ENCODE results near the gene WASHC3. TPM values are rescaled to one million over a fixed set of nuclear protein-coding genes. Genes with fewer than 3 reads are reported as not detected.

The WASHC3 gene, protein sequence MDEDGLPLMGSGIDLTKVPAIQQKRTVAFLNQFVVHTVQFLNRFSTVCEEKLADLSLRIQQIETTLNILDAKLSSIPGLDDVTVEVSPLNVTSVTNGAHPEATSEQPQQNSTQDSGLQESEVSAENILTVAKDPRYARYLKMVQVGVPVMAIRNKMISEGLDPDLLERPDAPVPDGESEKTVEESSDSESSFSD
- 10 to 100 TPM; 82.8 to 96.2 (median 89.2) TPM for total RNA-seq

GRCh38 chr12:102061560-102062418, at the start of gene WASHC3:
Gene WASHC3, minus strand, starts transcription at chr12:102061991. Its CDS starts 29 bp downstream, at chr12:102061962.
- DNase-seq = peak; percentile 96
- 1 to 3% methylated on average over 41 to 43 of the region's 44 CpGs for WGBS, 2 donors
- intact Hi-C loops (cut with DNase I) = no loop called here

DNA sequence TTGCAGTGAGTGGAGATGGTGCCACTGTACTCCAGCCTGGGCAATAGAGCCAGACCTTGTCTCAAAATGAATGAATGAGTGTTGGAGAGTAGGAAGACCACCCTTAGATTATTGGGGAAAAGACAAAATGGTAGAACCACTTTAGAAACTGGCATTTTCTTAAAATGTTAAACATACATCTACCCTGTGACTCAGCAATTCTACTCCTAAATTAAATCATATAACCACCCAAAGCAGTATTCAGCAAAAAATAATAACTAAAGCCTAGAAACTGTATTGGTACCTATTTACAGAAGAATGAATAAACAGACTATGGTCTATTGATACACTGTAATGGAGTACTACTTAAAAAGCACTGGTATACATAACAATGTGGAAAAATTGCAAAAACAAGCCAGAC, 49.0 kb upstream of the WASHC3 start:
- peaks cover 6 to 15% of the 10 kb centered on the region in 2 donors for H3K36me3 ChIP-seq
- DNase-seq = no peak
- H3K27ac ChIP-seq = no peak overlapping the region
- no peak overlapping the region for H3K4me3 ChIP-seq (replicated peaks in 1 of 3)
- H3K27me3 ChIP-seq = no peaks in the 10 kb centered on the region
- H3K9me3 ChIP-seq = no peaks in the 10 kb centered on the region
- H3K4me1 ChIP-seq = no peaks in the 10 kb centered on the region
- TF ChIP-seq CTCF (IDR thresholded peaks at IDR 0.05) = no peak
- intact Hi-C loops (cut with DNase I) = no loop called here

More at GRCh38 chr12:102061560-102062418, at the start of gene WASHC3:
- peak within 1 kb of the TSS; percentile 16 to 86 (median 85) for H3K4me3 ChIP-seq (replicated peaks in 1 of 3)
- TF ChIP-seq POLR2A (IDR thresholded peaks at IDR 0.05) = peak in 1 of 2 donors; percentile 73
- no peak for TF ChIP-seq CTCF (IDR thresholded peaks at IDR 0.05)
- H3K9me3 ChIP-seq = no peaks in the 10 kb centered on the region
- H3K27ac ChIP-seq = peak within 1 kb of the TSS; percentile 27 to 77 (median 54)
- no peaks in the 10 kb centered on the region for H3K4me1 ChIP-seq
- H3K27me3 ChIP-seq = no peaks in the 10 kb centered on the region
- H3K36me3 ChIP-seq = no peaks in the 10 kb centered on the region

DNA sequence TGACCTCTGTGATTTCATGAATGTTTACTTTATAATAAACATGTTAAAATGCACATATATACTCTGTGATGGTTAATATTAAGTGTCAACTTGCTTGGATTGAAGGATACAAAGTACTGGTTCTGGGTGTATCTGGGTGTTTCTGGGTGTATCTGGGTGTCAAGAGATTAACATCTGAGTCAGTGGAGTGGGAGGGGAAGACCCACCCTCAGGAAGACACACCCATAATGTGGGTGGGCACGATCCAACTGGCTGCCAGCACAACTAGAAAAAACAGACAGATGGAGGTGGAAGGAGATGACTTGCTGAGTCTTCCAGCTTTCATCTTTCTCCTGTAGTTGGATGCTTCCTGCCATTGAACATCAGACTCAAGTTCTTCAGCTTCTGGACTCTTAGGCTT, 46.2 kb upstream of the WASHC3 start:
- H3K36me3 ChIP-seq = peaks cover 6 to 11% of the 10 kb centered on the region in 2 donors

DNA sequence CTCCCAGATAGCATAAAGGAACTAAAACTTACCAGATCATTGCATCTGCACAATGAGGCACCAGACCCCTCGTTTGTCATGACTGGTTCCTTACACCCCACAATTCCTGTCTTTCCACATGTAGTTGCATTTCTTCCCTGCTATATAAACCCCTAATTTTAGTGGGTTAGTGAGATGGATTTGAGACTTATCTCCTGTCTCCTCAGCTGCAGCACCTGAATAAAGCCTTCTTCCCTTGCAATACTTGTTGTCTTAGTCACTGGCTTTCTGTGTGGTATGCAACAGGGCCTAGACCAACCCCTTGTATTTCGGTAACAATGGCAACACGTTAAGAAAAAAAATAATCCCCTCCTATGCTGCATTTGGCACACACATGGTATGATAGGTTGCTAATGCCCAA, 45.1 kb upstream of the WASHC3 start:
- no peaks in the 10 kb centered on the region for H3K4me1 ChIP-seq
- no peaks in the 10 kb centered on the region for H3K9me3 ChIP-seq
- H3K36me3 ChIP-seq = peaks cover 6 to 11% of the 10 kb centered on the region in 2 donors
- WGBS, 2 donors = 96 to 98% methylated on average over 3 of the region's 3 CpGs
- no peak overlapping the region for H3K27ac ChIP-seq
- H3K27me3 ChIP-seq = no peaks in the 10 kb centered on the region
- intact Hi-C loops (cut with DNase I) = no loop called here
- TF ChIP-seq POLR2A (IDR thresholded peaks at IDR 0.05) = no peak
- no peak for TF ChIP-seq CTCF (IDR thresholded peaks at IDR 0.05)
- no peak overlapping the region for H3K4me3 ChIP-seq (replicated peaks in 1 of 3)
- DNase-seq = no peak

More for the DNA sequence above, 46.2 kb upstream of the WASHC3 start:
- Histone ChIP-seq H3K27ac (no peak overlapping the region), H3K27me3 (no peaks in the 10 kb centered on the region), H3K4me1 (no peaks in the 10 kb centered on the region), H3K4me3 (replicated peaks in 1 of 3) (no peak overlapping the region), H3K9me3 (no peaks in the 10 kb centered on the region)
- no peak for DNase-seq
- intact Hi-C loops (cut with DNase I) = no loop called here
- 67 to 92% methylated on average over 1 of the region's 1 CpG for WGBS, 2 donors
- TF ChIP-seq POLR2A (IDR thresholded peaks at IDR 0.05) (no peak), CTCF (IDR thresholded peaks at IDR 0.05) (no peak)

DNA sequence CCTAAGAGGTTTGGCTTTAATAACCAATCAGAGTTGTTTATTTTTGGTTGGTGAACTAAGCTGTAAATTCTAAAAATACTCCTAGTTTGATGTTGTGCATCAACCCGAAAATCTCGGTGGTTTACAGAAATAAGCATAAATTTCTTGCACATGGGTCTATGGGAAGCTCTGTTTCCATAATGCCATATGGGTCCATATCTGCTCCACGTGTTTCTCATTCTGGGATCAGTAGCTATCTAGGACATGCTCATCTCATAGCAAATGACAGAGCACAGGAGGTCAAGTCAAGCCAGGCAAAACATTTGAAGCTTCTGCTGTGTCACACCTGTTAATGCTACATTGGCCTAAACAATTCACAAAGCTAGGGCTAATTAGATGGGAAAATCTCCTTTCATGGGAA, 35.1 kb upstream of the WASHC3 start:
- TF ChIP-seq POLR2A (IDR thresholded peaks at IDR 0.05) = no peak
- TF ChIP-seq CTCF (IDR thresholded peaks at IDR 0.05) = no peak
- no peaks in the 10 kb centered on the region for H3K27me3 ChIP-seq
- no peaks in the 10 kb centered on the region for H3K9me3 ChIP-seq
- WGBS, 2 donors = 90 to 96% methylated on average over 3 of the region's 3 CpGs
- no peak for DNase-seq
- no peak overlapping the region for H3K27ac ChIP-seq
- intact Hi-C loops (cut with DNase I) = no loop called here
- no peak overlapping the region for H3K4me3 ChIP-seq (replicated peaks in 1 of 3)
- H3K4me1 ChIP-seq = no peaks in the 10 kb centered on the region
- H3K36me3 ChIP-seq = peaks cover 0 to 4% of the 10 kb centered on the region in 2 donors
